WTC11 (cell line): ENCODE data around the gene CPT1C. TPM values are rescaled to one million over a fixed set of nuclear protein-coding genes. Genes with fewer than 3 reads are reported as not detected.

Source experiments
- CREB1 ChIP-seq: sonication (generic); formaldehyde crosslinking; IDR thresholded peaks from 2 replicates; pipeline ENCODE4 v1.8.0; 2023; ENCODE audit warnings: mild to moderate bottlenecking, missing genetic modification reagents
- GTF2I ChIP-seq: fragments of 250-450 bp; sonication (Bioruptor Pico); conservative IDR thresholded peaks from 2 replicates; pipeline ENCODE4 v1.4.0; 2021; ENCODE audit warnings: mild to moderate bottlenecking
- HMGA2 ChIP-seq: fragments of 250-450 bp; sonication (Bioruptor Pico); IDR thresholded peaks from 2 replicates; pipeline ENCODE4 v1.4.0; 2021; ENCODE audit warnings: mild to moderate bottlenecking, moderate library complexity
- KAT7 ChIP-seq: sonication (generic); formaldehyde crosslinking; IDR thresholded peaks from 2 replicates; pipeline ENCODE4 v1.8.1; 2023; ENCODE audit warnings: missing genetic modification reagents, mild to moderate bottlenecking, borderline replicate concordance
- NFE2L1 ChIP-seq: sonication (generic); formaldehyde crosslinking; IDR thresholded peaks from 2 replicates; pipeline ENCODE4 v1.8.1; 2023; ENCODE audit warnings: missing genetic modification reagents
- PRRX2 ChIP-seq: fragments of 250-450 bp; sonication (Bioruptor Pico); IDR thresholded peaks from 2 replicates; pipeline ENCODE4 v1.8.0; 2021; ENCODE audit warnings: mild to moderate bottlenecking
- SMAD3 ChIP-seq: sonication (generic); formaldehyde crosslinking; IDR thresholded peaks from 2 replicates; pipeline ENCODE4 v1.8.0; 2022; ENCODE audit warnings: missing genetic modification reagents, mild to moderate bottlenecking, borderline replicate concordance
- TEAD1 ChIP-seq: sonication (generic); formaldehyde crosslinking; IDR thresholded peaks from 2 replicates; pipeline ENCODE4 v1.8.0; 2022; ENCODE audit warnings: mild to moderate bottlenecking, missing genetic modification reagents
- TP53 ChIP-seq: sonication (generic); formaldehyde crosslinking; IDR thresholded peaks from 2 replicates; pipeline ENCODE4 v1.8.1; 2023; ENCODE audit warnings: mild to moderate bottlenecking, missing genetic modification reagents
- ZNF317 ChIP-seq: sonication (generic); formaldehyde crosslinking; IDR thresholded peaks from 2 replicates; pipeline ENCODE4 v1.8.1; 2023; ENCODE audit warnings: low read depth, mild to moderate bottlenecking, moderate library complexity, missing genetic modification reagents, borderline replicate concordance
- ZNF416 ChIP-seq: fragments of 250-450 bp; sonication (Bioruptor Pico); IDR thresholded peaks from 2 replicates; pipeline ENCODE4 v1.9.0; 2021; ENCODE audit warnings: mild to moderate bottlenecking, inconsistent platforms
- total RNA-seq: library from RNA; stranded (reverse); gene quantifications from 3 replicates; pipeline ENCODE4 v1.2.3, GENCODE V29; 2021
- TF ChIP-seq, protein P1 (sequence below): sonication (generic); formaldehyde crosslinking; IDR thresholded peaks from 2 replicates; pipeline ENCODE4 v1.8.0; 2022; ENCODE audit warnings: mild to moderate bottlenecking, missing genetic modification reagents
- TF ChIP-seq, protein P2 (sequence below): sonication (generic); formaldehyde crosslinking; IDR thresholded peaks from 2 replicates; pipeline ENCODE4 v1.8.1; 2023; ENCODE audit warnings: mild to moderate bottlenecking, missing genetic modification reagents, moderate library complexity
- TF ChIP-seq, protein P3 (sequence below): fragments of 250-450 bp; sonication (Bioruptor Pico); IDR thresholded peaks from 2 replicates; pipeline ENCODE4 v1.9.0; 2021; ENCODE audit warnings: mild to moderate bottlenecking
- TF ChIP-seq, protein P4 (sequence below): sonication (generic); formaldehyde crosslinking; IDR thresholded peaks from 2 replicates; pipeline ENCODE4 v1.8.1; 2023; ENCODE audit warnings: mild to moderate bottlenecking, moderate library complexity, missing genetic modification reagents
- TF ChIP-seq, protein P5 (sequence below): fragments of 250-450 bp; sonication (Bioruptor Pico); IDR thresholded peaks from 2 replicates; pipeline ENCODE4 v1.9.0; 2021; ENCODE audit warnings: mild to moderate bottlenecking
- TF ChIP-seq, protein P6 (sequence below): sonication (generic); formaldehyde crosslinking; IDR thresholded peaks from 2 replicates; pipeline ENCODE4 v1.8.1; 2023; ENCODE audit warnings: mild to moderate bottlenecking, missing genetic modification reagents, moderate library complexity
- TF ChIP-seq, protein P7 (sequence below): sonication (generic); formaldehyde crosslinking; IDR thresholded peaks from 2 replicates; pipeline ENCODE4 v1.8.0; 2022; ENCODE audit warnings: mild to moderate bottlenecking, missing genetic modification reagents
- TF ChIP-seq, protein P8 (sequence below): fragments of 250-450 bp; sonication (Bioruptor Pico); IDR thresholded peaks from 2 replicates; pipeline ENCODE4 v1.8.0; 2021; ENCODE audit warnings: mild to moderate bottlenecking
- TF ChIP-seq, protein P9 (sequence below): sonication (generic); formaldehyde crosslinking; IDR thresholded peaks from 2 replicates; pipeline ENCODE4 v1.8.0; 2022; ENCODE audit warnings: mild to moderate bottlenecking, missing genetic modification reagents
- TF ChIP-seq, protein P10 (sequence below): sonication (generic); formaldehyde crosslinking; conservative IDR thresholded peaks from 2 replicates; pipeline ENCODE4 v1.8.1; 2023; ENCODE audit warnings: mild to moderate bottlenecking, low read depth, missing genetic modification reagents, moderate library complexity
- TF ChIP-seq, protein P11 (sequence below): sonication (generic); formaldehyde crosslinking; IDR thresholded peaks from 2 replicates; pipeline ENCODE4 v1.8.1; 2023; ENCODE audit warnings: mild to moderate bottlenecking, missing genetic modification reagents

Gene CPT1C
- total RNA-seq, 1 experiment from 2014 or later = 74.6 TPM

DNA sequence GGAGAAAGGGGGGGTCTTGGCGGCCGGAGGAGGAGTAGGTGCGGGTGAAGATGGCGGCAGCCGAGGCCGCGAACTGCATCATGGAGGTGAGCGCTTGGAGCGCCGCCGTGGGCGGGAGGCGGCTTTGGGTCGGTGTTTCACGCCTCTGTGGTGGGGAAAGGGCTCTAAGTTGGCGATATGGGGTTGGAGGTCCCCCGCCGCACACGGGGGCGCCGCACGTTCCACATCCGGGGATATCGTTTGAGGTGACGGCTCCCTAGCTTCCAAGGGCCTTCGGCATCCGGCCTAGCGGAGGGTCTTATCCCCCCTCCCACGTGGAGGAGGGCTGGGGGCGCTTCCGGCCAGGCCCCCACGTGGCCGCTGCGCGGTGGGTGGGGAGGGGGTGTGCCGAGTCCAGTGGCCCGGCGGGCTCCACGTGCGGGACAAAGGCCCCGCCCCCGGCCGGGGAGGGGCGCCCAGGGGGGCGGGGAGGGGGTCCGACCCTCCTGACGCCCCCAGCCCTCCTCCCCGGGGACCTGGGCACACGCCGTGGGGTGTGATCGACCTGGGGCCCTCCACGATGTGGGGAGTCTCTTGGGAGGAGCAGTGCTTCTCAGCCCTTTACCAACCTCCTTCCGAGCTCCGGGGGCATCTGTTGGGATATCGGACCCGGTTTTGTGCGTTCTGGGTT lies 13.6 kb upstream of the CPT1C start, which contains the start of gene PRMT1 (continued):
- TF ChIP-seq, protein P1, sequence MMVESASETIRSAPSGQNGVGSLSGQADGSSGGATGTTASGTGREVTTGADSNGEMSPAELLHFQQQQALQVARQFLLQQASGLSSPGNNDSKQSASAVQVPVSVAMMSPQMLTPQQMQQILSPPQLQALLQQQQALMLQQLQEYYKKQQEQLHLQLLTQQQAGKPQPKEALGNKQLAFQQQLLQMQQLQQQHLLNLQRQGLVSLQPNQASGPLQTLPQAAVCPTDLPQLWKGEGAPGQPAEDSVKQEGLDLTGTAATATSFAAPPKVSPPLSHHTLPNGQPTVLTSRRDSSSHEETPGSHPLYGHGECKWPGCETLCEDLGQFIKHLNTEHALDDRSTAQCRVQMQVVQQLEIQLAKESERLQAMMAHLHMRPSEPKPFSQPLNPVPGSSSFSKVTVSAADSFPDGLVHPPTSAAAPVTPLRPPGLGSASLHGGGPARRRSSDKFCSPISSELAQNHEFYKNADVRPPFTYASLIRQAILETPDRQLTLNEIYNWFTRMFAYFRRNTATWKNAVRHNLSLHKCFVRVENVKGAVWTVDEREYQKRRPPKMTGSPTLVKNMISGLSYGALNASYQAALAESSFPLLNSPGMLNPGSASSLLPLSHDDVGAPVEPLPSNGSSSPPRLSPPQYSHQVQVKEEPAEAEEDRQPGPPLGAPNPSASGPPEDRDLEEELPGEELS (CRISPR knock-in tag) = 0 out of 2 replicates have a peak, but pooled peaks have one; percentile 29
- TF ChIP-seq, protein P2, sequence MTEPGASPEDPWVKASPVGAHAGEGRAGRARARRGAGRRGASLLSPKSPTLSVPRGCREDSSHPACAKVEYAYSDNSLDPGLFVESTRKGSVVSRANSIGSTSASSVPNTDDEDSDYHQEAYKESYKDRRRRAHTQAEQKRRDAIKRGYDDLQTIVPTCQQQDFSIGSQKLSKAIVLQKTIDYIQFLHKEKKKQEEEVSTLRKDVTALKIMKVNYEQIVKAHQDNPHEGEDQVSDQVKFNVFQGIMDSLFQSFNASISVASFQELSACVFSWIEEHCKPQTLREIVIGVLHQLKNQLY = no peak
- TF ChIP-seq PRRX2 (CRISPR knock-in tag) = 0 out of 2 replicates have a peak, but pooled peaks have one; percentile 45
- TF ChIP-seq, protein P3, sequence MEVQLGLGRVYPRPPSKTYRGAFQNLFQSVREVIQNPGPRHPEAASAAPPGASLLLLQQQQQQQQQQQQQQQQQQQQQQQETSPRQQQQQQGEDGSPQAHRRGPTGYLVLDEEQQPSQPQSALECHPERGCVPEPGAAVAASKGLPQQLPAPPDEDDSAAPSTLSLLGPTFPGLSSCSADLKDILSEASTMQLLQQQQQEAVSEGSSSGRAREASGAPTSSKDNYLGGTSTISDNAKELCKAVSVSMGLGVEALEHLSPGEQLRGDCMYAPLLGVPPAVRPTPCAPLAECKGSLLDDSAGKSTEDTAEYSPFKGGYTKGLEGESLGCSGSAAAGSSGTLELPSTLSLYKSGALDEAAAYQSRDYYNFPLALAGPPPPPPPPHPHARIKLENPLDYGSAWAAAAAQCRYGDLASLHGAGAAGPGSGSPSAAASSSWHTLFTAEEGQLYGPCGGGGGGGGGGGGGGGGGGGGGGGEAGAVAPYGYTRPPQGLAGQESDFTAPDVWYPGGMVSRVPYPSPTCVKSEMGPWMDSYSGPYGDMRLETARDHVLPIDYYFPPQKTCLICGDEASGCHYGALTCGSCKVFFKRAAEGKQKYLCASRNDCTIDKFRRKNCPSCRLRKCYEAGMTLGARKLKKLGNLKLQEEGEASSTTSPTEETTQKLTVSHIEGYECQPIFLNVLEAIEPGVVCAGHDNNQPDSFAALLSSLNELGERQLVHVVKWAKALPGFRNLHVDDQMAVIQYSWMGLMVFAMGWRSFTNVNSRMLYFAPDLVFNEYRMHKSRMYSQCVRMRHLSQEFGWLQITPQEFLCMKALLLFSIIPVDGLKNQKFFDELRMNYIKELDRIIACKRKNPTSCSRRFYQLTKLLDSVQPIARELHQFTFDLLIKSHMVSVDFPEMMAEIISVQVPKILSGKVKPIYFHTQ (CRISPR knock-in tag) = peak; percentile 72; the same call in 1 of the 2 replicates
- TF ChIP-seq, protein P4, sequence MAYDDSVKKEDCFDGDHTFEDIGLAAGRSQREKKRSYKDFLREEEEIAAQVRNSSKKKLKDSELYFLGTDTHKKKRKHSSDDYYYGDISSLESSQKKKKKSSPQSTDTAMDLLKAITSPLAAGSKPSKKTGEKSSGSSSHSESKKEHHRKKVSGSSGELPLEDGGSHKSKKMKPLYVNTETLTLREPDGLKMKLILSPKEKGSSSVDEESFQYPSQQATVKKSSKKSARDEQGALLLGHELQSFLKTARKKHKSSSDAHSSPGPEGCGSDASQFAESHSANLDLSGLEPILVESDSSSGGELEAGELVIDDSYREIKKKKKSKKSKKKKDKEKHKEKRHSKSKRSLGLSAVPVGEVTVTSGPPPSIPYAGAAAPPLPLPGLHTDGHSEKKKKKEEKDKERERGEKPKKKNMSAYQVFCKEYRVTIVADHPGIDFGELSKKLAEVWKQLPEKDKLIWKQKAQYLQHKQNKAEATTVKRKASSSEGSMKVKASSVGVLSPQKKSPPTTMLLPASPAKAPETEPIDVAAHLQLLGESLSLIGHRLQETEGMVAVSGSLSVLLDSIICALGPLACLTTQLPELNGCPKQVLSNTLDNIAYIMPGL (CRISPR knock-in tag) = peak; percentile 61; the same call in 1 of the 2 replicates
- TF ChIP-seq, protein P5, sequence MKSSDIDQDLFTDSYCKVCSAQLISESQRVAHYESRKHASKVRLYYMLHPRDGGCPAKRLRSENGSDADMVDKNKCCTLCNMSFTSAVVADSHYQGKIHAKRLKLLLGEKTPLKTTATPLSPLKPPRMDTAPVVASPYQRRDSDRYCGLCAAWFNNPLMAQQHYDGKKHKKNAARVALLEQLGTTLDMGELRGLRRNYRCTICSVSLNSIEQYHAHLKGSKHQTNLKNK (CRISPR knock-in tag) = peak; percentile 93; the same call in 1 of the 2 replicates
- TF ChIP-seq TP53 (CRISPR knock-in tag) = 0 out of 2 replicates have a peak, but pooled peaks have one; percentile 43
- TF ChIP-seq SMAD3 (CRISPR knock-in tag) = 0 out of 2 replicates have a peak, but pooled peaks have one; percentile 7
- TF ChIP-seq, protein P6, sequence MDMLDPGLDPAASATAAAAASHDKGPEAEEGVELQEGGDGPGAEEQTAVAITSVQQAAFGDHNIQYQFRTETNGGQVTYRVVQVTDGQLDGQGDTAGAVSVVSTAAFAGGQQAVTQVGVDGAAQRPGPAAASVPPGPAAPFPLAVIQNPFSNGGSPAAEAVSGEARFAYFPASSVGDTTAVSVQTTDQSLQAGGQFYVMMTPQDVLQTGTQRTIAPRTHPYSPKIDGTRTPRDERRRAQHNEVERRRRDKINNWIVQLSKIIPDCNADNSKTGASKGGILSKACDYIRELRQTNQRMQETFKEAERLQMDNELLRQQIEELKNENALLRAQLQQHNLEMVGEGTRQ = peak; percentile 89
- 0 out of 2 replicates have a peak, but pooled peaks have one; percentile 15 for TF ChIP-seq HMGA2 (CRISPR knock-in tag)
- TF ChIP-seq, protein P7, sequence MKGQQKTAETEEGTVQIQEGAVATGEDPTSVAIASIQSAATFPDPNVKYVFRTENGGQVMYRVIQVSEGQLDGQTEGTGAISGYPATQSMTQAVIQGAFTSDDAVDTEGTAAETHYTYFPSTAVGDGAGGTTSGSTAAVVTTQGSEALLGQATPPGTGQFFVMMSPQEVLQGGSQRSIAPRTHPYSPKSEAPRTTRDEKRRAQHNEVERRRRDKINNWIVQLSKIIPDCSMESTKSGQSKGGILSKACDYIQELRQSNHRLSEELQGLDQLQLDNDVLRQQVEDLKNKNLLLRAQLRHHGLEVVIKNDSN (CRISPR knock-in tag) = peak; percentile 86
- peak; percentile 60; the same call in 1 of the 2 replicates for TF ChIP-seq CREB1 (CRISPR knock-in tag)
- peak; percentile 63; the same call in 1 of the 2 replicates for TF ChIP-seq NFE2L1
- TF ChIP-seq ZNF416 = peak; percentile 95
- TF ChIP-seq, protein P8, sequence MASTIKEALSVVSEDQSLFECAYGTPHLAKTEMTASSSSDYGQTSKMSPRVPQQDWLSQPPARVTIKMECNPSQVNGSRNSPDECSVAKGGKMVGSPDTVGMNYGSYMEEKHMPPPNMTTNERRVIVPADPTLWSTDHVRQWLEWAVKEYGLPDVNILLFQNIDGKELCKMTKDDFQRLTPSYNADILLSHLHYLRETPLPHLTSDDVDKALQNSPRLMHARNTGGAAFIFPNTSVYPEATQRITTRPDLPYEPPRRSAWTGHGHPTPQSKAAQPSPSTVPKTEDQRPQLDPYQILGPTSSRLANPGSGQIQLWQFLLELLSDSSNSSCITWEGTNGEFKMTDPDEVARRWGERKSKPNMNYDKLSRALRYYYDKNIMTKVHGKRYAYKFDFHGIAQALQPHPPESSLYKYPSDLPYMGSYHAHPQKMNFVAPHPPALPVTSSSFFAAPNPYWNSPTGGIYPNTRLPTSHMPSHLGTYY (CRISPR knock-in tag) = peak; percentile 78; the same call in 1 of the 2 replicates
- 0 out of 2 replicates have a peak, but pooled peaks have one; percentile 20 for TF ChIP-seq ZNF317 (CRISPR knock-in tag)
- TF ChIP-seq, protein P9, sequence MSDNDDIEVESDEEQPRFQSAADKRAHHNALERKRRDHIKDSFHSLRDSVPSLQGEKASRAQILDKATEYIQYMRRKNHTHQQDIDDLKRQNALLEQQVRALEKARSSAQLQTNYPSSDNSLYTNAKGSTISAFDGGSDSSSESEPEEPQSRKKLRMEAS (CRISPR knock-in tag) = peak; percentile 90
- peak; percentile 56 for TF ChIP-seq TEAD1
- TF ChIP-seq, protein P10, sequence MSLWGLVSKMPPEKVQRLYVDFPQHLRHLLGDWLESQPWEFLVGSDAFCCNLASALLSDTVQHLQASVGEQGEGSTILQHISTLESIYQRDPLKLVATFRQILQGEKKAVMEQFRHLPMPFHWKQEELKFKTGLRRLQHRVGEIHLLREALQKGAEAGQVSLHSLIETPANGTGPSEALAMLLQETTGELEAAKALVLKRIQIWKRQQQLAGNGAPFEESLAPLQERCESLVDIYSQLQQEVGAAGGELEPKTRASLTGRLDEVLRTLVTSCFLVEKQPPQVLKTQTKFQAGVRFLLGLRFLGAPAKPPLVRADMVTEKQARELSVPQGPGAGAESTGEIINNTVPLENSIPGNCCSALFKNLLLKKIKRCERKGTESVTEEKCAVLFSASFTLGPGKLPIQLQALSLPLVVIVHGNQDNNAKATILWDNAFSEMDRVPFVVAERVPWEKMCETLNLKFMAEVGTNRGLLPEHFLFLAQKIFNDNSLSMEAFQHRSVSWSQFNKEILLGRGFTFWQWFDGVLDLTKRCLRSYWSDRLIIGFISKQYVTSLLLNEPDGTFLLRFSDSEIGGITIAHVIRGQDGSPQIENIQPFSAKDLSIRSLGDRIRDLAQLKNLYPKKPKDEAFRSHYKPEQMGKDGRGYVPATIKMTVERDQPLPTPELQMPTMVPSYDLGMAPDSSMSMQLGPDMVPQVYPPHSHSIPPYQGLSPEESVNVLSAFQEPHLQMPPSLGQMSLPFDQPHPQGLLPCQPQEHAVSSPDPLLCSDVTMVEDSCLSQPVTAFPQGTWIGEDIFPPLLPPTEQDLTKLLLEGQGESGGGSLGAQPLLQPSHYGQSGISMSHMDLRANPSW = 0 out of 2 replicates have a peak, but pooled peaks have one; percentile 43
- no peak for TF ChIP-seq GTF2I (CRISPR knock-in tag)
- peak; percentile 63; the same call in 1 of the 2 replicates for TF ChIP-seq KAT7
- TF ChIP-seq, protein P11, sequence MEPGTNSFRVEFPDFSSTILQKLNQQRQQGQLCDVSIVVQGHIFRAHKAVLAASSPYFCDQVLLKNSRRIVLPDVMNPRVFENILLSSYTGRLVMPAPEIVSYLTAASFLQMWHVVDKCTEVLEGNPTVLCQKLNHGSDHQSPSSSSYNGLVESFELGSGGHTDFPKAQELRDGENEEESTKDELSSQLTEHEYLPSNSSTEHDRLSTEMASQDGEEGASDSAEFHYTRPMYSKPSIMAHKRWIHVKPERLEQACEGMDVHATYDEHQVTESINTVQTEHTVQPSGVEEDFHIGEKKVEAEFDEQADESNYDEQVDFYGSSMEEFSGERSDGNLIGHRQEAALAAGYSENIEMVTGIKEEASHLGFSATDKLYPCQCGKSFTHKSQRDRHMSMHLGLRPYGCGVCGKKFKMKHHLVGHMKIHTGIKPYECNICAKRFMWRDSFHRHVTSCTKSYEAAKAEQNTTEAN (CRISPR knock-in tag) = no peak
